GM18951 (cell line): Measurements from ENCODE around the gene CD93.

Experiments used
- POLR2A ChIP-seq: IDR thresholded peaks from 4 replicates; pipeline ENCODE4 v1.6.1; 2011; ENCODE audit warnings: mild to moderate bottlenecking; ENCODE audit not compliant: insufficient read length, insufficient read depth; ENCODE audit errors: extremely low read depth
- in situ Hi-C: fragments of 300-500 bp; cut with MboI; formaldehyde crosslinking; loops from one replicate; pipeline ENCODE4 v1.12.0; 2022; ENCODE audit warnings: low sequenced_read_pairs, mixed read lengths, inconsistent platforms; ENCODE audit not compliant: unreplicated experiment

The CD93 gene

GRCh38 chr20:23077277-23077676 is 8.8 kb downstream of the CD93 start:
- in situ Hi-C loops: no loop called here
- TF ChIP-seq POLR2A: no peak

- no peak for TF ChIP-seq POLR2A
- in situ Hi-C loops: no loop called here
Observed at GRCh38 chr20:23074052-23074451, 12.1 kb downstream of the CD93 start.

- in situ Hi-C loops: no loop called here
- no peak for TF ChIP-seq POLR2A
Observed at GRCh38 chr20:23072892-23073586, 13.1 kb downstream of the CD93 start.

- in situ Hi-C loops: no loop called here
- TF ChIP-seq POLR2A: no peak
Observed at GRCh38 chr20:23071996-23072395, 14.1 kb downstream of the CD93 start.

GRCh38 chr20:23071398-23071797 is 14.7 kb downstream of the CD93 start:
- TF ChIP-seq POLR2A: no peak
- in situ Hi-C loops: no loop called here

- no peak for TF ChIP-seq POLR2A
- in situ Hi-C loops: no loop called here
Observed at GRCh38 chr20:23069108-23069507, 17.0 kb downstream of the CD93 start.

GRCh38 chr20:23068283-23068682 is 17.8 kb downstream of the CD93 start:
- TF ChIP-seq POLR2A: no peak
- in situ Hi-C loops: no loop called here

- in situ Hi-C loops: no loop called here
- TF ChIP-seq POLR2A: no peak
Observed at GRCh38 chr20:23066772-23067171, 19.4 kb downstream of the CD93 start.

- TF ChIP-seq POLR2A: no peak
- in situ Hi-C loops: no loop called here
Observed at GRCh38 chr20:23065266-23066201, 20.6 kb downstream of the CD93 start.

- TF ChIP-seq POLR2A: no peak
- in situ Hi-C loops: no loop called here
Observed at GRCh38 chr20:23063581-23063980, 22.5 kb downstream of the CD93 start.

GRCh38 chr20:23063168-23063567 is 23.0 kb downstream of the CD93 start:
- in situ Hi-C loops: no loop called here
- no peak for TF ChIP-seq POLR2A

GRCh38 chr20:23062632-23063031 is 23.5 kb downstream of the CD93 start:
- in situ Hi-C loops: no loop called here
- TF ChIP-seq POLR2A: no peak

GRCh38 chr20:23061734-23062561 is 24.2 kb downstream of the CD93 start:
- TF ChIP-seq POLR2A: no peak
- in situ Hi-C loops: no loop called here
